Measurements from ENCODE around the gene BST2. TPM values are rescaled to one million over a fixed set of nuclear protein-coding genes. Genes with fewer than 3 reads are reported as not detected.

Gene BST2
- total RNA-seq, 2 donors from 2014 or later = 34.3 to 43.6 TPM

DNA sequence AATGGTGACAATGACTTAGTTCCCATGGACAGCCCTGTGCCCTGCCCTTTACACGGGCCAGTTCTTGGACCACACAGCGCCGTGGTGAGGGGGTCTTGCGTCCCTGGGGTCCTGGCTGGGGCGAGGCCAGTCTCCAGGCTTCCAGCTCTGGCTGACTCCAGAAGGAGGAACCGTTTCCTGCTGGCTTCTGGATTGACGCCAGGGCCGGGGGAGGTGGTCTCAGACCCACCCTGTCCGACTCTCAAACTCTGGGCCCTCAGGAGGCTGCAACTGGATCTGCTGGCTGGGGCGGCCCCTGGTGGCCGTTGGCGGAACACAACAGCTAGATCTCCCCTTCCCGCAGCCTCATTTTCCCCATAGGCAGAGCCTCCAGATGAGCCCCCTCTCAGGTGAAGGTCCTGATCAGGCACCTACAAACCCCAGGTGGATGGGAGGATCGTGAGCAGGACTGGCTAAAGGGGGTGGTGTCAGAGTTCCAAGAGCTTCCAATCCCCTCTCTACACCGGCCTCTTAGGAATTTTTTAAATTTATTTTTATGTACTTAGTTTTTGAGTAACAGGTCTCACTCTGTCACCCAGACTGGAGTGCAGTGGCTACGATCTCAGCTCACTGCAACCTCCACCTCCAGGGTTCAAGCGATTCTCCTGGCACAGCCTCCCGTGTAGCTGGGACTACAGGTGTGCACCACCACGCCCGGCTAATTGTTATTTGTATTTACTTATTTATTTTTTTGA, 19.4 kb downstream of the BST2 start:
- intact Hi-C loops (cut with DNase I) = no loop called here
- Histone ChIP-seq H3K36me3 (replicated peaks in 1 of 2; ENCODE audit: insufficient read depth in 1 of 2, low read depth in 2 of 2) (no peaks in the 10 kb centered on the region), H3K4me3 (no peak overlapping the region), H3K27me3 (no peaks in the 10 kb centered on the region), H3K4me1 (peaks cover 17% of the 10 kb centered on the region), H3K9me3 (peaks cover 0 to 10% (median 0%) of the 10 kb centered on the region in 3 donors), H3K27ac (no peak overlapping the region)
- WGBS, 2 donors = 31 to 60% methylated on average over 7 to 20 of the region's 20 CpGs
- TF ChIP-seq, protein P1, sequence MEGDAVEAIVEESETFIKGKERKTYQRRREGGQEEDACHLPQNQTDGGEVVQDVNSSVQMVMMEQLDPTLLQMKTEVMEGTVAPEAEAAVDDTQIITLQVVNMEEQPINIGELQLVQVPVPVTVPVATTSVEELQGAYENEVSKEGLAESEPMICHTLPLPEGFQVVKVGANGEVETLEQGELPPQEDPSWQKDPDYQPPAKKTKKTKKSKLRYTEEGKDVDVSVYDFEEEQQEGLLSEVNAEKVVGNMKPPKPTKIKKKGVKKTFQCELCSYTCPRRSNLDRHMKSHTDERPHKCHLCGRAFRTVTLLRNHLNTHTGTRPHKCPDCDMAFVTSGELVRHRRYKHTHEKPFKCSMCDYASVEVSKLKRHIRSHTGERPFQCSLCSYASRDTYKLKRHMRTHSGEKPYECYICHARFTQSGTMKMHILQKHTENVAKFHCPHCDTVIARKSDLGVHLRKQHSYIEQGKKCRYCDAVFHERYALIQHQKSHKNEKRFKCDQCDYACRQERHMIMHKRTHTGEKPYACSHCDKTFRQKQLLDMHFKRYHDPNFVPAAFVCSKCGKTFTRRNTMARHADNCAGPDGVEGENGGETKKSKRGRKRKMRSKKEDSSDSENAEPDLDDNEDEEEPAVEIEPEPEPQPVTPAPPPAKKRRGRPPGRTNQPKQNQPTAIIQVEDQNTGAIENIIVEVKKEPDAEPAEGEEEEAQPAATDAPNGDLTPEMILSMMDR (IDR thresholded peaks at IDR 0.05) = peak; percentile 61 to 88 (median 72)
- TF ChIP-seq POLR2A (IDR thresholded peaks at IDR 0.05) = no peak
- DNase-seq (peak; percentile 53 to 65 (median 56)), ATAC-seq (peak; percentile 66)

DNA sequence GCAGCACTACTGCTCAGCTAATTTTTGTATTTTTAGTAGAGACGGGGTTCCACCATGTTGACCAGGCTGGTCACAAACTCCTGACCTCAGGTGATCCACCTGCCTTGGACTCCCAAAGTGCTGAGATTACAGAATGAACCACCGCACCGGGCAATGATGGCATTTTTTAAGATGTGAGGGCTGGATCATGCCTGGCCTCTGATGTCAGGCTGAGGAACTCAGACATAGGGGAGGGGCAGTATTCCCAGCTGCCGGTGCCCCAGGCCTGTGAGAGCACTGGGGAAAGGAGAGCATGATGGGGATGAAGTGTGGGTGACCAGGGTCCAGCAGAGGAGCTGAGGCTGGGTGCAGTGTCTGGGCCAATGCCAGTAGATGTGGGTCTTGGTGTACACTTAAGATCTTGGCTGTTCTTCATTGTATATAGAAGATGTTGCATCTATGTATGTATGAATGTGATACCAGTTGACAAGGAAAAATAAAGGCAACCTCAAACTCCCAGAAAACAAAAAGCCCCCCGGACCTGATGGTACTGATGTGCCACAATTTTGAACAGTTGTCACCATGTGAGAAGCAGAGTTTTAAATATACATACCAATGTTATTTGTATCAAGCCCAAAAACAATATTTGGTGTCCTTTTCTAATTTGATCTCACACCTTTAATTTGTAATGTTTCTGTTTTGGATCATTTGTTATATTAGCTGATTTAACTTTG, 24.8 kb downstream of the BST2 start:
- 91 to 93% methylated on average over 4 to 5 of the region's 5 CpGs for WGBS, 2 donors
- ATAC-seq = no peak

DNA sequence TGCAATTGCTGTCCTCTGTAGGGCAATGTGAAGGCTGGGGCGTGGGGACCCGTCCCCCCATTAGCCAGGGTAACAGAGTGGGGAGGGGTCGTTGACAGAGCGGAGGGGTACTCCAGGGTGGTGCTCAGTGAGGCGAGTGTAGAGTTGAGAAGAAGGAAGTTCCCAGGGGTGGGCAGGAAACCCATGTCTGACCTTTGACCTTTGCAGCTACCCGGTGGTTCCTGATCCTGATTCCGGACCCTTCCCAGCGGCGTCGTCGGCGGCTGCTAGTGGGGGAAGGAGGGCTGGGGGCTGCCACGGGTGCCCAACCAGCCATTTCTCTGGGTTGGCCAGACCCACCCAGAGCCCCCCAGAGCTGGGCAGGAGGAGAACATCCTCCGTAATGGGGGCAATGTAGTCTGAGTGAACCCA, 26.2 kb downstream of the BST2 start:
- H3K9me3 ChIP-seq = no peaks in the 10 kb centered on the region
- H3K27ac ChIP-seq = no peak overlapping the region
- H3K4me3 ChIP-seq = no peak overlapping the region
- ATAC-seq (no peak), DNase-seq (no peak)
- peaks cover 8% of the 10 kb centered on the region for H3K4me1 ChIP-seq
- no peaks in the 10 kb centered on the region for H3K27me3 ChIP-seq
- TF ChIP-seq POLR2A (IDR thresholded peaks at IDR 0.05) = no peak
- TF ChIP-seq, protein P1 (IDR thresholded peaks at IDR 0.05) = no peak
- intact Hi-C loops (cut with DNase I) = no loop called here
- H3K36me3 ChIP-seq (replicated peaks in 1 of 2; ENCODE audit: insufficient read depth in 1 of 2, low read depth in 2 of 2) = no peaks in the 10 kb centered on the region
- 25% methylated on average over 14 of the region's 14 CpGs; no CpG with 5 or more reads in 1 of the 2 donors for WGBS, 2 donors

More for the DNA sequence above, 24.8 kb downstream of the BST2 start:
- Histone ChIP-seq H3K9me3 (no peaks in the 10 kb centered on the region), H3K27me3 (no peaks in the 10 kb centered on the region), H3K27ac (no peak overlapping the region), H3K4me1 (peaks cover 8% of the 10 kb centered on the region), H3K36me3 (replicated peaks in 1 of 2; ENCODE audit: insufficient read depth in 1 of 2, low read depth in 2 of 2) (no peaks in the 10 kb centered on the region), H3K4me3 (no peak overlapping the region)
- no peak for TF ChIP-seq POLR2A (IDR thresholded peaks at IDR 0.05)
- TF ChIP-seq, protein P1 (IDR thresholded peaks at IDR 0.05) = no peak
- DNase-seq = no peak
- intact Hi-C loops (cut with DNase I) = no loop called here

DNA sequence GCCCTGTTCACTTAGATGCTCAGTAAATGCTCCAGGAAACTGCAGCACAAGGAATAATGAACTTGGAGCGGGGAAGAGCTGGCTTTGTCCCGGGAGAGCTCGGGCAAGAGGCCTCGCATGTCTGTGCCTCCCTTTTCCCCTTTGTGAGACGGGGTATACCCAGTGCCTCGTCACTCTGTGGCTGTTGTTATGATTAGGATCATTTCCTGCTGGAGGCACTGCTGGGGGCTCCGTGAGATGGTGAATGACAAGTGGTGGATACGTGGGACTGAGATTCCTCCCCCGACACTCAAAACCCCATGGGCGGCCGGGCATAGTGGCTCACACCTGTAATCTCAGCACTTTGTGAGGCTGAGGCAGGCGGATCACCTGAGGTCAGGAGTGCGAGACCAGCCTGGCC, 27.2 kb downstream of the BST2 start:
- peaks cover 8% of the 10 kb centered on the region for H3K4me1 ChIP-seq
- no peaks in the 10 kb centered on the region for H3K27me3 ChIP-seq
- no peaks in the 10 kb centered on the region for H3K36me3 ChIP-seq (replicated peaks in 1 of 2; ENCODE audit: insufficient read depth in 1 of 2, low read depth in 2 of 2)
- no peak for ATAC-seq
- intact Hi-C loops (cut with DNase I) = no loop called here
- H3K4me3 ChIP-seq = no peak overlapping the region
- no peak for TF ChIP-seq POLR2A (IDR thresholded peaks at IDR 0.05)
- TF ChIP-seq, protein P1 (IDR thresholded peaks at IDR 0.05) = no peak
- DNase-seq = no peak
- H3K9me3 ChIP-seq = no peaks in the 10 kb centered on the region
- WGBS, 2 donors = 58 to 63% methylated on average over 12 to 13 of the region's 13 CpGs
- H3K27ac ChIP-seq = peak overlapping the region in 1 of 4 donors; percentile 30

Data from body of pancreas (tissue), 4 donors.